ENCODE measurements around the gene NLRP2B.
"Not testable (repeated sequence)": the region's sequence is repeated elsewhere in the genome, so short reads cannot be mapped to it uniquely, and the experiment has no call there.

The NLRP2B gene

GRCh38 chrX:57680160-57680559, at the start of gene NLRP2B:
Gene NLRP2B (minus strand): TSS chrX:57680260.
- DNase-seq = no peak

GRCh38 chrX:57725995-57726394, 45.9 kb upstream of the NLRP2B start:
- DNase-seq = not testable (repeated sequence)

GRCh38 chrX:57681341-57681740, 1.3 kb upstream of the NLRP2B start:
- DNase-seq = no peak

- DNase-seq = no peak
These were observed 1.2 kb downstream of the NLRP2B start for GRCh38 chrX:57678686-57679428.

GRCh38 chrX:57677132-57677858, 2.8 kb downstream of the NLRP2B start:
- DNase-seq = no peak

GRCh38 chrX:57675320-57675719, 4.7 kb downstream of the NLRP2B start:
- no peak for DNase-seq

- no peak for DNase-seq
These were observed 5.2 kb downstream of the NLRP2B start for GRCh38 chrX:57674861-57675260.

- DNase-seq = no peak
These were observed 10.1 kb downstream of the NLRP2B start for GRCh38 chrX:57669961-57670360.

- DNase-seq = no peak
These were observed 13.1 kb downstream of the NLRP2B start for GRCh38 chrX:57667010-57667409.

GRCh38 chrX:57655065-57655464, 25.0 kb downstream of the NLRP2B start:
- DNase-seq = no peak

GRCh38 chrX:57652705-57653104, 27.4 kb downstream of the NLRP2B start:
- no peak for DNase-seq

- DNase-seq = no peak
These were observed 28.7 kb downstream of the NLRP2B start for GRCh38 chrX:57651169-57651919.

GRCh38 chrX:57647020-57647419, 33.0 kb downstream of the NLRP2B start:
- DNase-seq = no peak

GRCh38 chrX:57643698-57644097, 36.4 kb downstream of the NLRP2B start:
- no peak for DNase-seq

- no peak for DNase-seq
These were observed 38.7 kb downstream of the NLRP2B start for GRCh38 chrX:57641338-57641737.

GRCh38 chrX:57640674-57641016, 39.4 kb downstream of the NLRP2B start:
- no peak for DNase-seq

- DNase-seq = not testable (repeated sequence)
These were observed 50.6 kb downstream of the NLRP2B start for GRCh38 chrX:57629438-57629837.
